ENCODE data around the gene RNF182. TPM values are rescaled to one million over a fixed set of nuclear protein-coding genes. Genes with fewer than 3 reads are reported as not detected.

The RNF182 gene
- total and polyA plus RNA-seq, 2 donors (not counting 3 experiments of a cell fraction or from before 2014, with no cell fraction given): 0.43 to 0.93 TPM

GRCh38 chr6:13947611-13948178, 22.9 kb downstream of the RNF182 start:
- no peaks in the 10 kb centered on the region for H3K79me2 ChIP-seq (ENCODE audit: control insufficient read depth, insufficient read depth, low read length)
- no peak overlapping the region for H3K9ac ChIP-seq (replicated peaks; ENCODE audit: extremely low read depth, insufficient read depth, low read length)
- no peak overlapping the region for H3K4me2 ChIP-seq (ENCODE audit: insufficient read depth, low read length)
- no peaks in the 10 kb centered on the region for H3K36me3 ChIP-seq (ENCODE audit: control insufficient read depth in 2 of 2, extremely low read depth in 1 of 2, insufficient read depth in 2 of 2, low read length in 2 of 2)
- no peaks in the 10 kb centered on the region for H3K9me3 ChIP-seq (replicated peaks; ENCODE audit: control insufficient read depth, insufficient read depth, low read length)
- H3K4me3 ChIP-seq (replicated peaks in 1 of 3; ENCODE audit: insufficient read depth in 1 of 3, low read depth in 1 of 3, low read length in 3 of 3): no peak overlapping the region
- POLR2A ChIA-PET: no interaction called here
- CTCF ChIA-PET: no interaction called here
- H3K9me1 ChIP-seq (replicated peaks; ENCODE audit: control insufficient read depth, extremely low read depth, insufficient read depth, low read length): no peaks in the 10 kb centered on the region
- BruUV-seq (replicated peaks): no TSS peak
- no peaks in the 10 kb centered on the region for H3K4me1 ChIP-seq (ENCODE audit: control insufficient read depth, extremely low read depth, insufficient read depth, low read length)
- DNase-seq (ENCODE audit: low read depth, low spot score) (no peak), FAIRE-seq (no peak)
- intact Hi-C loops (cut with micrococcal nuclease) (no loop called here), dilution Hi-C loops (cut with MboI; ENCODE audit: extremely low pct_ligation_motif_present, low sequenced_read_pairs) (no loop called here)
- H4K20me1 ChIP-seq (replicated peaks; ENCODE audit: control insufficient read depth, extremely low read depth, insufficient read depth, low read length): no peaks in the 10 kb centered on the region
- H3K27me3 ChIP-seq (ENCODE audit: control insufficient read depth in 2 of 2, insufficient read depth in 2 of 2, low read length in 2 of 2): peaks cover 0 to 2% of the 10 kb centered on the region in 2 experiments
- TF ChIP-seq EZH2 (IDR thresholded peaks at IDR 0.05; ENCODE audit: borderline replicate concordance, low read depth, low read length, severe bottlenecking): no peak
- no peak overlapping the region for H2AFZ ChIP-seq (ENCODE audit: low read depth, low read length)
- H3K27ac ChIP-seq (ENCODE audit: insufficient read depth, low read depth, low read length): no peak overlapping the region

GRCh38 chr6:13952101-13952500, 27.3 kb downstream of the RNF182 start:
- Histone ChIP-seq H3K4me2 (ENCODE audit: insufficient read depth, low read length) (no peak overlapping the region), H3K27me3 (ENCODE audit: control insufficient read depth in 2 of 2, insufficient read depth in 2 of 2, low read length in 2 of 2) (no peaks in the 10 kb centered on the region), H3K4me1 (ENCODE audit: control insufficient read depth, extremely low read depth, insufficient read depth, low read length) (no peaks in the 10 kb centered on the region), H3K9ac (replicated peaks; ENCODE audit: extremely low read depth, insufficient read depth, low read length) (no peak overlapping the region), H4K20me1 (replicated peaks; ENCODE audit: control insufficient read depth, extremely low read depth, insufficient read depth, low read length) (no peaks in the 10 kb centered on the region), H3K9me3 (replicated peaks; ENCODE audit: control insufficient read depth, insufficient read depth, low read length) (no peaks in the 10 kb centered on the region), H3K27ac (ENCODE audit: insufficient read depth, low read depth, low read length) (no peak overlapping the region), H3K79me2 (ENCODE audit: control insufficient read depth, insufficient read depth, low read length) (no peaks in the 10 kb centered on the region), H3K4me3 (replicated peaks in 1 of 3; ENCODE audit: insufficient read depth in 1 of 3, low read depth in 1 of 3, low read length in 3 of 3) (no peak overlapping the region), H3K9me1 (replicated peaks; ENCODE audit: control insufficient read depth, extremely low read depth, insufficient read depth, low read length) (no peaks in the 10 kb centered on the region), H2AFZ (ENCODE audit: low read depth, low read length) (no peak overlapping the region), H3K36me3 (ENCODE audit: control insufficient read depth in 2 of 2, extremely low read depth in 1 of 2, insufficient read depth in 2 of 2, low read length in 2 of 2) (no peaks in the 10 kb centered on the region)
- CTCF ChIA-PET: no interaction called here
- DNase-seq (ENCODE audit: low read depth, low spot score): no peak
- TF ChIP-seq EZH2 (IDR thresholded peaks at IDR 0.05; ENCODE audit: borderline replicate concordance, low read depth, low read length, severe bottlenecking) (no peak), POLR2AphosphoS5 (IDR thresholded peaks at IDR 0.05; ENCODE audit: insufficient read depth, low read depth, low read length) (no peak), POLR2A (IDR thresholded peaks at IDR 0.05; ENCODE audit: low read depth, low read length) (no peak), FOS (IDR thresholded peaks at IDR 0.05; ENCODE audit: borderline replicate concordance, insufficient read depth, low read length) (no peak), JUN (IDR thresholded peaks at IDR 0.05; ENCODE audit: borderline replicate concordance, insufficient read depth, insufficient read length, low read depth) (no peak), MYC (IDR thresholded peaks at IDR 0.05; ENCODE audit: low read depth, low read length) (no peak), GATA2 (IDR thresholded peaks at IDR 0.05; ENCODE audit: insufficient read depth, insufficient read length, low read depth, low read length) (no peak)
- TF ChIP-seq, protein P1, sequence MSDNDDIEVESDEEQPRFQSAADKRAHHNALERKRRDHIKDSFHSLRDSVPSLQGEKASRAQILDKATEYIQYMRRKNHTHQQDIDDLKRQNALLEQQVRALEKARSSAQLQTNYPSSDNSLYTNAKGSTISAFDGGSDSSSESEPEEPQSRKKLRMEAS (IDR thresholded peaks at IDR 0.05; ENCODE audit: insufficient read depth, insufficient read length): no peak
- TF ChIP-seq, protein P2, sequence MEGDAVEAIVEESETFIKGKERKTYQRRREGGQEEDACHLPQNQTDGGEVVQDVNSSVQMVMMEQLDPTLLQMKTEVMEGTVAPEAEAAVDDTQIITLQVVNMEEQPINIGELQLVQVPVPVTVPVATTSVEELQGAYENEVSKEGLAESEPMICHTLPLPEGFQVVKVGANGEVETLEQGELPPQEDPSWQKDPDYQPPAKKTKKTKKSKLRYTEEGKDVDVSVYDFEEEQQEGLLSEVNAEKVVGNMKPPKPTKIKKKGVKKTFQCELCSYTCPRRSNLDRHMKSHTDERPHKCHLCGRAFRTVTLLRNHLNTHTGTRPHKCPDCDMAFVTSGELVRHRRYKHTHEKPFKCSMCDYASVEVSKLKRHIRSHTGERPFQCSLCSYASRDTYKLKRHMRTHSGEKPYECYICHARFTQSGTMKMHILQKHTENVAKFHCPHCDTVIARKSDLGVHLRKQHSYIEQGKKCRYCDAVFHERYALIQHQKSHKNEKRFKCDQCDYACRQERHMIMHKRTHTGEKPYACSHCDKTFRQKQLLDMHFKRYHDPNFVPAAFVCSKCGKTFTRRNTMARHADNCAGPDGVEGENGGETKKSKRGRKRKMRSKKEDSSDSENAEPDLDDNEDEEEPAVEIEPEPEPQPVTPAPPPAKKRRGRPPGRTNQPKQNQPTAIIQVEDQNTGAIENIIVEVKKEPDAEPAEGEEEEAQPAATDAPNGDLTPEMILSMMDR (IDR thresholded peaks at IDR 0.05; ENCODE audit: extremely low read depth in 1 of 2, insufficient read depth in 1 of 2, low read depth in 1 of 2, low read length in 2 of 2): no peak
- no peak for FAIRE-seq
- intact Hi-C loops (cut with micrococcal nuclease): no loop called here
- dilution Hi-C loops (cut with MboI; ENCODE audit: extremely low pct_ligation_motif_present, low sequenced_read_pairs): no loop called here
- POLR2A ChIA-PET: no interaction called here
- BruUV-seq (replicated peaks): no TSS peak

All from endothelial cell of umbilical vein (primary cell).